HPDE6-E6E7 (cell line): Measurements from ENCODE around the gene HMGN4.
"Not testable (repeated sequence)": the region's sequence is repeated elsewhere in the genome, so short reads cannot be mapped to it uniquely, and the experiment has no call there.

Source experiments
- DNase-seq: peaks from one replicate; pipeline ENCODE4 v3.0.0; 2011; ENCODE audit warnings: missing footprints; ENCODE audit errors: extremely low spot score

Gene HMGN4

GRCh38 chr6:26522486-26523228 lies 15.5 kb upstream of the HMGN4 start:
- DNase-seq = not testable (repeated sequence)

GRCh38 chr6:26524314-26524713 lies 13.9 kb upstream of the HMGN4 start:
- not testable (repeated sequence) for DNase-seq

DNA sequence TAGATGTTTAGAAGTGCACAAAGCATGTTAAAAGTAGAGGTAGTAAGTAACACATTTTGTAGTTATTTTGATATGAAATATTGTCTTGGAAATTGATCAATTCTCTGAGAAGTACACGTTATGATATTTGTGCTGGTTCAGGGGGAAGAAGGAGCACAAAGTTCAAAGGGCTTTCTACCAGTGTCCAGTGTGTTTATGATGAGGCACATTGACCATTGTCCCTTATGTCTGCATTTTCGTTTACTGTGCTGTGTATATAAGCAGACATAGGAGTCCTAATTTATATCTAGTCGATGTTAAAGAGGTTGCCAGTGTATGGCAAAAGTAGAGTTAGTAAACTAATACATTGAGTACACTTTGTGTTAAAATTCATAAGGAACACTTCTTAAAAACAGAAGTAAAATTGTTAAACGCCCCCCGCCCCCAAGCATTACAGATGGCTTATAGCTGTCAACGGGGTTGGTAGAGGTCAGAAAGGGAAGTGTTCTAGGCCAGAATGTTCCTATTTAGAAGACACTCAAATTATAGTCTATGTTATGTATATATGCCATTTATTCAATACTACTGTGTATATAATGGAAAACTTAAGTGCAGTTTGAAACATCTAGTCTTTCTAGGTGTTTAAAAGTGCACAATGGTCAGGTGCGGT lies 13.3 kb upstream of the HMGN4 start:
- DNase-seq = no peak

DNA sequence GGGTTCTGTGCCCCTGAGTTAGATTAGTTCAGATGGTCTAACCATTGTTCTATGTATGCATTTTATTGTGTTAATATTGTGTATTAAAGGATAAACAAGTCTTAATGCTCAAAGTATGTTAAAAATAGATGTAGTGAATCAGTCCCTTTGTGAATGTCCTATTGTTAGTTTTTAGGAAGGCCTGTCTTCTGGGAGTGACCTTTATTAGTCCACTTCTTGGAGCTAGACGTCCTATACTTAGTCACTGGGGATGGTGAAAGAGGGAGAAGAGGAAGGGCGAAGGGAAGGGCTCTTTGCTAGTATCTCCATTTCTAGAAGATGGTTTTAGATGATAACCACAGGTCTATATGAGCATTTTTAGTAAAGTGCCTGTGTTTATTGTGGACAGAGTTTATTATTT lies 12.3 kb upstream of the HMGN4 start:
- DNase-seq = no peak

DNA sequence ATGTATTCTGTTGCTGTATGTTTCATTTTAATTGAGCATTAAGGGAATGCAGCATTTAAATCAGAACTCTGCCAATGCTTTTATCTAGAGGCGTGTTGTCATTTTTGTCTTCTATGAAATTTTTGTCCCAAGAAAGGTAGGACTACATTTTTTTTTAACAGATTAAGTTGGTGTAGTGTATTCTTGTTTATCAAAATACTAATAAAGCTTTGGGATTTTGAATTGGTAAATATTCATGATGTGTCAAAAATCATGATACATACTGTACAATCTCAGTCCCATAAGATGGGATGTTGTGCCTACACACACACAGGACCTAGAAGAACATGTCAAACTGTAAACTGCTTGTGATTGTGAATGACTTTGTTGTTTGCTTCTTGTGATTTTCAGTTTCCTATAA lies 11.2 kb upstream of the HMGN4 start:
- DNase-seq = no peak

- no peak for DNase-seq
These were observed 8.0 kb upstream of the HMGN4 start for GRCh38 chr6:26530203-26530602.

DNA sequence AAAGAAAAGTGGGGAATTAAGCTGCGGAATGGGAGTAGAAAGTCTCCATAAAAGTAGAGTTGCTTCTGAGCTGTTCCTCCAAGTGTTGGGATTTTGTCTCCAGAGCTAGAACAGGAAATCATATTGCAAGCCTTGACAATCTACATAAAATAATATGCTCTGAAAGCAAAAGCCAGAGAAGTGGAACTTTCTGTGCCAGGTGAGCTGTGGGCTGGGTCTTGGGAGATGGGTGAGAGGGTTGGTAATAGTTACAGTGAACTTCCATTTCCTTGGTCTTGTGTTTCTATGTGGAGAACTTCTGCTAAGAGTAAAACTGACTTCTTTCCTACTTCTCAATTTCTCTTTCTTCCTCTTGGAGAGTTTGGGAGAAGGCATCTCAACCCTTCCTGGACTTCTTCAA lies 6.3 kb upstream of the HMGN4 start:
- DNase-seq = no peak

- peak; percentile 57 for DNase-seq
These were observed 5.3 kb upstream of the HMGN4 start for GRCh38 chr6:26532699-26533531.

GRCh38 chr6:26533532-26533931 lies 4.6 kb upstream of the HMGN4 start:
- no peak for DNase-seq

DNA sequence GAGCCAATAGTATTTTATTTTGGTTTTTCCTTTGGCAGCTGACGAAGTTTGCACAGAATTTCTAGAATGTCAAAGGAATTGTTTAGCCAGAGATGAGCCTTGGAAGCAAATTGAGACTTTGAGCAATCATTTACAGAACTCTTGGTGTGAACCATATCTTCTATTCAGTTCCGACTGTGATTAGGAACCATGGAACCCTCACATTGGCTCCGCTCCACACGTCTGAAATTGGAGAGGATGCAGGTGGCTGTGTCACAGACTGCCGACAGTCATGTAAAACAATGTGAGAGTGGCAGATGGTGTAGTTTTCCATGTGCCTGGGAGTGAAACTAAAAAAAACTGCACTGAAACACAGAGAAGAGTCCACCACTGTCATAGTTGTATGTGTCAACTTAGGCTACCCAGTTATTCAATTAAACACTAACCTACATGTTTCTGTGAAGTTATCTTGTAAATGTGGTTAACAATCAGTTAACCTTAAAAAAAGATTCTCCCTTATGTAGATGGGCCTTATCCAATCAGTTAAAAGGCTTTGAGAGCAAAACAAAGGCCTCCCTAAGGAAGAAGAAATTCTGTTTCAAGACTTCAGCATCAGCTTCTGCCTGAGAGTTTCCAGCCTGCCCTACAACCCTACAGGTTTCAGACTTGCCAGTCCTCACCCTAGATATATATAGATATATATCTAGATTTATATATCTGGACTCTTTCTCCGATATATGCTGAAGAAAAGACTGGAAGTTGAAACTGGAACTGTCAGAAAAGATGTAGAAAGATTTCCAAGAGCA lies 3.3 kb upstream of the HMGN4 start:
- DNase-seq = no peak

DNA sequence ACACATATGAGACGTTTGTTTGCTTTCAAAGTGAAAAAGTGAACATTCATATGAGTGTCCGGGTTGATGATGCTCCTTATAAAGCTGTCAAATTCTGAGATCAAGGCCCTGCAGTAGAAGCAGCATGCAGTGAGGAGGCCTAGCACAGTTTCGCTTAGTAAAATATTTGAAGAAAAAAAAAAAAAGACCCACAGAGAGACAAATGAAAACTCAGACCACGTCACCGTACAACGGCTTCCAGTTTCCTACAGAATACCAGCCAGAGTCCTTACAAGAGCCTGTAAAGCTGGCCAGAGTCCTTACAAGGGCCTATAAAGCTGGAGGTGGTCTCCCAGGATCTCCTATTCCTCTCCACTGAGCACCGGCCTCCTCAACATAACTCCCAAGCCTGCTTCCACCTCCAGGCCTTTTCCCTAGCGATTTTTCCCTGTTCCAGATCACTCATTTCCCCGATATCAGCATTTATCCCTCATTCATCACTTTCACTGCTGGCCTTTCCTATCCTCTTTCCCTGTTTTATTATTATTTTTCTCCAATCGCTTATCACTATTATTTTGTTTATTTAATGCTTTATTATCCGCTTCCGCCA lies 1.5 kb upstream of the HMGN4 start:
- no peak for DNase-seq

DNA sequence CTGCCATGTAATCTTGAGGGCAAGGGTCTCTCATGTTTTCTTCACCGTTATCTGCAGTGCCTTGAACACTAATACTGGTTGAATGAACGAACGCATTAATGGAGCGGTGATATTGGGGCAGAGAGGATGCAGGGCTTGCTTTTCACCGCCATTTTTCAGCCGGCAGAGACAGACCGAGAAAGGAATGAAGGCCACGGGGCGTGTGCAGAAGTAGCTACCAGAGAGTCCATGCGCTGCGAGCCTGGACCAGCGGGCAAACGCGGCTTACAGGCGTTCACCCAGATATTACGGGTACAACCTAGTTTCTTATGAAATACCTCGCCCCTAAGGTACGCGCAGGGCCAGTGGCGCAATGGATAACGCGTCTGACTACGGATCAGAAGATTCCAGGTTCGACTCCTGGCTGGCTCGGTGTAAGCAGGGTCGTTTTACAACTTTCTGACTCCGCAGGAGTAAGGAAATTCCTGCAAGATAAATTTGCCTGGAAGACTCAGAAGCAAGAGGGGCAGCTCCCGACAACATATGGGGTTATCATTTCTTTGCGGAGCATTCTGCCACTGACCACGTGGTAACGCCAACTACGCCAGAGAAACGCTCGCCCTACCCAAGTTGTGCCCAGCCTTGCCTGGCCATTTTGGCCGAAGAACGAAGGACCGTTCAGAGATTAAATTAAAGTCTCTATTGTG lies 863 bp upstream of the HMGN4 start:
- DNase-seq = peak; percentile 76

DNA sequence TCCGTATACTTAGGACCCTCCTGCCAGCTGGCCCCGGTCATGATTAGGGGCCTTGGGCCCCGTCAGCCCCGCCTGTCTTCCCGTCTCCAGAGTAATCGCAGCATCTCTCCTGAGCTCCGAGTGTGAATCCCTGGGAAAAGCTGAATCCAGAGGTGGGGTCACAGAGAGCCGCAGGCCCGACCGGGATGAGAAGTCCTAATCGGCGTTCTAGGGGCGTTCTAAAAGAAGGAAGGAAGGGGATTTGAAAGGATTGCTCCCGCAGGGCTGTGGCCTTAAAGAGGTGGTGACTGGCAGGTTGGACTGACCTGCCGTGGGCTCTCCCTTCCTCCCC lies 371 bp downstream of the HMGN4 start:
- DNase-seq = no peak

DNA sequence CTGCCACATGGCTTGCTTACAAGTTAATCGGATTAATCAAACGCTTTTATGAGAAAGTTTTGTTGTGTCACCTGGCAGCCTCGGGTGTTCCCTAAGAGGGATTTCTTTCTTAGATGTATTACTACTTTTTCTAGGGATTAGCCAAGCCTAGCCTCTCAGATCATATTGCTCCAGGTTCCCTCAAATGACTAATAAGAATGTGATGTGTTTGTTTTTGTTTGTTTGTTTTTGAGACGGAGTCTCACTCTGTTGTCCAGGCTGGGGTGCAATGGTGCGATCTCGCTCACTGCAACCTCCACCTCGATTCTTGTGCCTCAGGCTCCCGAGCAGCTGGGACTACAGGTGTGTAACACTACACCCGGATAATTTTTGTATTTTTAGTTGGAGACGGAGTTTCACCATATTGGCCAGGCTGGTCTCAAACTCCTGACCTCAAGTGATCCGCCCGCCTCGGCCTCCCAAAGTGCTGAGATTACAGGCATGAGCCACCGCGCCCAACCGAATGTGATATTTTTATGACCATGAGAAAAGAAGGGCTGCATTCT lies 977 bp downstream of the HMGN4 start:
- no peak for DNase-seq

DNA sequence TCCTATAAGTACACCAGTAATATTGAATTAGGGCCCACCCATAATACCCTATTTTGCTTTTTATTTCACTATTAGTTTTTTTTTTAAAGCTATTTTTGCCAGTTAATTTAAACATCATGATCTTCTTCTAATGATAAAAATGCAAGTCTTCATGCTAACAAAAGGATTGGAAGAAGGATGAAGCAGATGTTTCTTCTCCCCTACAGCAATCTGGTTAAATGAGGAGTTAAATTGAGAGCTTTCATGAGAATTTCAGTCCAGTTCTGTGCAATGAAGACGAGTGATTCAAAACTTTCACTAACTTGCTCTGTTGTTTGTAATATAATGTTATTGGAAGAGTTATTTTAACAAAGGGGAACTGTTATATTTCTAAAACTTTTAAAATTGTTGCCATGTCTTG lies 3.4 kb downstream of the HMGN4 start:
- DNase-seq = no peak

DNA sequence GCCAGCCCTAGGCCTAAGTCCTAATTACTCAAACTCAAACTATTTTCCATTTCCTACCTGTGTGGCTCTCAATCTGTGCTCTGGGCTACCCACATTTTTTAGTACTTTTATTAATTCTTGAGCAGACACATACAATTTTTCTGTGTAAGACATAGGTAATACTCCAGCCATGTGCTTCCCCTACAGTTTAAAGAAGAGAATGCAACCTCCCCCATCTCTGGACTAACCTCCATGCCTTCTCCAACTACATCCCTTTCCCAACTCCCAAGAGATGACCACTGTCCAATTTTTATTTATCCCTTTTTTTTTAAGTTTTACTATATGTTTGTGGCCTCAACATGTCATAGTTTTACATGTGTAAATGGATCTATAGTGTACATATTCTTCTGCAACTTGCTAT lies 5.8 kb downstream of the HMGN4 start:
- no peak for DNase-seq

GRCh38 chr6:26544473-26544872 lies 6.3 kb downstream of the HMGN4 start:
- no peak for DNase-seq

GRCh38 chr6:26545627-26546026 lies 7.5 kb downstream of the HMGN4 start:
- DNase-seq = no peak

DNA sequence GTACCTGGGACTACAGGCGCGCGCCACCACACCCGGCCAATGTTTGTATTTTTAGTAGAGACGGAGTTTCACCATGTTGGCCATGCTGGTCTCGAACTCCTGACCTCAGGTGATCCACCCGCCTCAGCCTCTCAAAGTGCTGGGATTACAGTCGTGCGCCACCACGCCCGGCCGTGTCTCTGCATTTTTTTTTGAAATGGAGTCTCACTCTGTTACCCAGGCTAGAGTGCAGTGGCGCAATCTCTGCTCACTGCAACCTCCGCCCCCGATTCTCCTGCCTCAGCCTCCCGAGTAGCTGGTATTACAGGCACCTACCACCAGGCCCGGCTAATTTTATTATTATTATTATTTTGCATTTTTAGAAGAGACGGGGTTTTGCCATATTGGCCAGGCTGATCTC lies 9.2 kb downstream of the HMGN4 start:
- DNase-seq = not testable (repeated sequence)

GRCh38 chr6:26550250-26550993 lies 12.3 kb downstream of the HMGN4 start:
- DNase-seq = no peak
